ENCODE results near the gene TPT1.
"Not testable (repeated sequence)": the region's sequence is repeated elsewhere in the genome, so short reads cannot be mapped to it uniquely, and the experiment has no call there.

TPT1 gene

DNA sequence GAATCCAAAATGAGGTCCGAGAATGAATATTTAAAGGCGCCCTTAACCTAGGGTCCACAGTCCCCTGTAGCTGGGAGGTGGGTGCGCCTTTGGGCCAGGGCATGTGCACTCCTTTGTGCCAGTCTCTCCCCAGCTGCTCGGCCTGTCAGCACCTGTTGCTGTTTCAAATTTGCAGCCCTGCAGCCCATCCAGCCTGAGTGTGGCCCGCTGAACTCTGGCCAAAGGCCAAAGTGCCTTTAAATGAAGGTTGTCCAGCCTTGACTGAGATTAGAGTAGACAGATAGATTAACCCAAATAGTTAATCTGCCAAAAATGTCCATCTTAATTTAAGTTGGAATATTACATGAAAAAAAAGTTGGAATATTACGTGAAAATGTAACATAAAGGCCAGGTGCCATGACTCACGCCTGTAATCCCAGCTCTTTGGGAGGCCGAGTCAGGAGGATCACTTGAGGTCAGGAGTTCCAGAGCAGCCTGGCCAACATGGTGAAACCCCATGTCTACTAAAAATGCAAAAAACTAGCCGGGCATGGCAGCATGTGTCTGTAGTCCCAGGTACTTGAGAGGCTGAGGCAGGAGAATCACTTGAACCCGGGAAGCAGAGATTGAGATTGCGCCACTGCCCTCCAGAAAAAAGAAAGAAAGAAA is 25.3 kb downstream of the TPT1 start:
- no peak for DNase-seq
- in situ Hi-C loops (cut with HindIII; ENCODE audit: low pct_ligation_motif_present, low pct_unique_long_range_greater_than_20kb, low sequenced_read_pairs) = no loop called here

GRCh38 chr13:45314822-45315221 is 26.2 kb downstream of the TPT1 start:
- in situ Hi-C loops (cut with HindIII; ENCODE audit: low pct_ligation_motif_present, low pct_unique_long_range_greater_than_20kb, low sequenced_read_pairs) = no loop called here

DNA sequence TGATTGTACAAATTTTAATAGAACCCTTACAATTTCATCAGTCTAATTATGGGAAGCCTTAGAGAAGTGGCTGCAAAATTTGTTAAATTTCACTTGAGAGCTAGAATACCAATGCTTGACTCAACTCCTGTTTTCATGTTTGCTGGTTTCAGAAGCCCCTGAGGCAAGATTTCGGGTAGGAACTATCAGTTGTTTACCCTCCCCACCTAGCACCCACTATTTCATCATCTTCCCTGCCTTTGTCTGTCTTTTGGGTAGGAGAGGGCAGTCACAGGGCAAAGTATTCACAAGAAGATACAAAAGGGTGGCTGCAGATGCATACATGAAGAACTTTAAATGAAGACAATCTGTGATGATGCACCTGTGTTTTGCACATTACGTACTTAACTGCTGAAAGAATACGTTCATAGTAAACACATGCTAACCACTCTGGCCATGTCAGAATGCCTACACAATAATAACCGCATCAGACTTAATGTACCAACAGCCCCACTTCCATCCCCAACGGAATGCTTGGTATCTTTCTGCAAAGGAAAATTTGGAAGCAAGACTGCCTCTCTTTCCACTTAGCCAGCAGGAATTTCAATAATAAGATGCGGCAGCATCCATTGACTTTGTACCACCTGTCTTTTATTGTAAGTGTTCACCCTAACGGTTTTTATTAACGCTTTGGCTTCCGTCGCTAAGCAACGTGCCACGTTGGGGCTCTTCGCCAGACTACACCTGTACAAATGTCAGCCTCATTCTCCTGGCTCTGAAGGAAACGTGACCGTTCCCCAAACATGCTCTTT is 30.4 kb downstream of the TPT1 start:
- no peak for DNase-seq
- in situ Hi-C loops (cut with HindIII; ENCODE audit: low pct_ligation_motif_present, low pct_unique_long_range_greater_than_20kb, low sequenced_read_pairs) = no loop called here

More at GRCh38 chr13:45314822-45315221, 26.2 kb downstream of the TPT1 start:
- DNase-seq = no peak

DNA sequence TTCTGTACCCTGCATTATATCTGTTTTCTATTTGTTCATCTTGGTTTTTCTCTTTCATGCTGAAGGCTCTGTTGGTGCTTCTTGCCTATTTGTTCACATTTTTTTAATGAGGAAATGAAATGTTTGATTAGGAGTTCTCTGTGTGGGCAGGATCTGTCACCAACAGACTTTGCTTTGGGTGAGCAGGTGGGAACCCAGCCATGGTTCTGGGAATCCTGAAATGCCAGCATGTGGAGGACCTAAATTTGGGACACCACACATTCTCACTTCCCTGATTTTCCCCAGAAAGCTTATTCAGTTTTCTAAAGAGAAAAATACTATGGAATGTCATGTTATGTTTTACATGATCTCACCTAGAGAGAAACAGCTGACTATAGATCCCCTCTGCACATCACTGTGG is 34.0 kb downstream of the TPT1 start:
- no peak for DNase-seq
- in situ Hi-C loops (cut with HindIII; ENCODE audit: low pct_ligation_motif_present, low pct_unique_long_range_greater_than_20kb, low sequenced_read_pairs) = no loop called here

DNA sequence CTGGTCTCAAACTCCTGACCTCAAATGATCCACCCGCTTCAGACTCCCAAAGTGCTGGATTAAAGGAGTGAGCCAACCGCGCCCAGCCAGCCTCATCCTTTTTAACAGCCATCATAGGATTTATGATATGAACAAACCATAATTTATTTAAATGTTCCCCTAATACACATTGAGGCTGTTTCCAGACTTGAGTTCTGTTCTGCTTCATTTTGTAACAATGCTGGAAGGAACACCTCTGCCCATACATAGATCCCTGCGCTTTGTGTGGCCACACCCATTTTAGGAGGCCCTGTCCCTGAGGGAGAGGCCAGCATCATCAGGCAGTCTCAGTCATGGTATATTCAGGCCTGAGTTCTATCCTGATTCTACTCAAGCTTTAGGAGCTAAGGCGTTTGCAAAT is 35.9 kb downstream of the TPT1 start:
- in situ Hi-C loops (cut with HindIII; ENCODE audit: low pct_ligation_motif_present, low pct_unique_long_range_greater_than_20kb, low sequenced_read_pairs) = no loop called here
- DNase-seq = no peak

- in situ Hi-C loops (cut with HindIII; ENCODE audit: low pct_ligation_motif_present, low pct_unique_long_range_greater_than_20kb, low sequenced_read_pairs) = no loop called here
- no peak for DNase-seq
These were observed 37.1 kb downstream of the TPT1 start for GRCh38 chr13:45303866-45304265.

GRCh38 chr13:45303026-45303425 is 38.0 kb downstream of the TPT1 start:
- in situ Hi-C loops (cut with HindIII; ENCODE audit: low pct_ligation_motif_present, low pct_unique_long_range_greater_than_20kb, low sequenced_read_pairs) = no loop called here

GRCh38 chr13:45302507-45302906 is 38.5 kb downstream of the TPT1 start:
- in situ Hi-C loops (cut with HindIII; ENCODE audit: low pct_ligation_motif_present, low pct_unique_long_range_greater_than_20kb, low sequenced_read_pairs) = no loop called here
- no peak for DNase-seq

More at GRCh38 chr13:45303026-45303425, 38.0 kb downstream of the TPT1 start:
- no peak for DNase-seq

DNA sequence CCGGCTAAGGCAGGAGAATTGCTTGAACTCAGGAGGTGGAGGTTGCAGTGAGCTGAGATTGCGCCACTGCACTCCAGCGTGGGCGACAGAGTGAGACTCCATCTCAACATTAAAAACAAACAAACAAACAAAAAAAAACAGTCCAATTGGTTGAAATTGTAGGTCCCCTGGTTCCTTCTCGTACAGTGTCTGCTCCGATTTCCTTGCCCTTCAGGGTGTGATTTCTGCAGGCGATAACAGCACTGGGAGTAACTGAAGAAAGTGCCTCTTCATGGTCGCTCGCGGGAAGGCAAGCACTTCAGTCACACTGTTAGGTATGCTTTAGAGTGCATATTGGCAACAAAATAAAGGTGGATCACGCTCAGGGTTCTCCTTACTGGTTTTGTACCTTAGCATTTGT is 39.7 kb downstream of the TPT1 start:
- no peak for DNase-seq
- in situ Hi-C loops (cut with HindIII; ENCODE audit: low pct_ligation_motif_present, low pct_unique_long_range_greater_than_20kb, low sequenced_read_pairs) = no loop called here

DNA sequence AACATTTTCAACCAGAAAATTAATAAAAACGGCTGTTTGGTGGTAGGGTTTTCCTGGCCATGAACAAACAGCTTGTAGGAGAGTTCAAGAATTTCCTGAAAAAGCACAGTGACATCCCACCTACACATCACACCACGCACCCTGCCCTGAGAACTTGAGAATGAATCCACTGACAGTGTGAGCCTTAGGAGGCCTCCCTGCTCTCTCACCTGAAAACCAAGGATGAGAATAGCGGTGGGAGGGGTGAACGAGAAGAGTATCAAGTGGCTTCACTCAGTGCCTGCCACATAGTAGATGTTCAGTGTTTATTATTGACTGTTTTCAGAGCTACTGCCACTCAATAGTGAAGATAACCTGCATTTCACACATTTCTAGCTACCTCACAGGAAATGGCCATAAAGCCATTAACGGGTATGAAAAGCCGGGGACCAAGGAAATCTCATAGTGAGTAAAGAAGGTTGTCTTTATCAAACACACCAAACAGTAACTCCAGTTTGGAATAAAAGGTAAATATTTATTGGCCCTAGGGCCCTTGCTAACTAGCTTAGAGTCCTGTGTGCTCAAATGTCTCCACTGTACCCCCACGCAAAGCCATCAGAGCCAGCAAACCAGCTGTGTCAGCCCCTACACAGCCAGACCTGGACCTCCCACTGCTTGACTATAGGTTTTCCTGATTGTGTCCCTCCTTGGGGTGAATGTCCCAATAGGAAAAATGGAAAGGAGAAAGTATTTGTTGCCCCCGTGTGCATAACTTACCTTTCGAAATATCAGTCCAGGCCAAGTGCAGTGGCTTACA is 40.6 kb downstream of the TPT1 start:
- in situ Hi-C loops (cut with HindIII; ENCODE audit: low pct_ligation_motif_present, low pct_unique_long_range_greater_than_20kb, low sequenced_read_pairs) = no loop called here
- DNase-seq = no peak

DNA sequence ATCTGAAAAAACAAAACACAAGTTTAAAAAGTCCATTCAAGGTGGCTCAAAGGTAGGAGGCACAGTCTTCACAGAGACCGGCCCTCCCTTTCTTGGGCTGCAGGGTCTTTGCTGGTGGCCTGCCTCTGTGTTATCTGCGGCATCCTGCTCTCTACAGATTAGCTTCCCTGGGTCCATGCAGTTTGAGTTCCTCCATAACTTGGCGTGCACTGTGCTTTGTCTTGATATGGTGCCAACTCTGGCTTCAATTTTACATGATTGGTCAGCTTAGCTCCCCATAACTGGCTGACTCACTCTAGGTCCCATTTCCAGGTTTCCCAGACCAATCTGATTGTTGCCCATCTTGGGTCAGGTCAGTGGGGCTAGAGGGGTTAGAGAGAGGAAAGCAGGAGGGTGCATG is 41.8 kb downstream of the TPT1 start:
- no peak for DNase-seq
- in situ Hi-C loops (cut with HindIII; ENCODE audit: low pct_ligation_motif_present, low pct_unique_long_range_greater_than_20kb, low sequenced_read_pairs) = no loop called here

GRCh38 chr13:45298550-45298949 is 42.4 kb downstream of the TPT1 start:
- DNase-seq; in situ Hi-C loops (cut with HindIII; ENCODE audit: low pct_ligation_motif_present, low pct_unique_long_range_greater_than_20kb, low sequenced_read_pairs): not testable (repeated sequence)

DNA sequence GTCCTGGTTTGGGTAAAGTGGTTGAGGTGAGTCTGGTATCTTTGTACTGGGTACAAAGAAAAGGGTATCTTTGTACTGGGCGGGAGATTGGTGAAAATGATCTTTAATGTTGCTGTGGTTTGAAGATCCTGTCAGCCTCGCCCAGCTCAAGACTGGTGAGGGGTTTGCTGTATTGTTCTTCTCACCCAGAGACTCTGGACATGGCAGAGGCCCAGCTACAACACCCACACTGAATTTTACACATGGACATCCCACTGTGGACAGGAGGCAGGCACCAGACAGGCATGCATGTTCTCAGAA is 42.8 kb downstream of the TPT1 start:
- in situ Hi-C loops (cut with HindIII; ENCODE audit: low pct_ligation_motif_present, low pct_unique_long_range_greater_than_20kb, low sequenced_read_pairs) = no loop called here

GRCh38 chr13:45297456-45298205 is 43.4 kb downstream of the TPT1 start:
- in situ Hi-C loops (cut with HindIII; ENCODE audit: low pct_ligation_motif_present, low pct_unique_long_range_greater_than_20kb, low sequenced_read_pairs) = no loop called here

More for the DNA sequence above, 42.8 kb downstream of the TPT1 start:
- DNase-seq = no peak

GRCh38 chr13:45296259-45296658 is 44.7 kb downstream of the TPT1 start:
- no peak for DNase-seq
- in situ Hi-C loops (cut with HindIII; ENCODE audit: low pct_ligation_motif_present, low pct_unique_long_range_greater_than_20kb, low sequenced_read_pairs) = no loop called here

More at GRCh38 chr13:45297456-45298205, 43.4 kb downstream of the TPT1 start:
- no peak for DNase-seq

- no peak for DNase-seq
- in situ Hi-C loops (cut with HindIII; ENCODE audit: low pct_ligation_motif_present, low pct_unique_long_range_greater_than_20kb, low sequenced_read_pairs) = no loop called here
These were observed 45.4 kb downstream of the TPT1 start for GRCh38 chr13:45295536-45295935.

DNA sequence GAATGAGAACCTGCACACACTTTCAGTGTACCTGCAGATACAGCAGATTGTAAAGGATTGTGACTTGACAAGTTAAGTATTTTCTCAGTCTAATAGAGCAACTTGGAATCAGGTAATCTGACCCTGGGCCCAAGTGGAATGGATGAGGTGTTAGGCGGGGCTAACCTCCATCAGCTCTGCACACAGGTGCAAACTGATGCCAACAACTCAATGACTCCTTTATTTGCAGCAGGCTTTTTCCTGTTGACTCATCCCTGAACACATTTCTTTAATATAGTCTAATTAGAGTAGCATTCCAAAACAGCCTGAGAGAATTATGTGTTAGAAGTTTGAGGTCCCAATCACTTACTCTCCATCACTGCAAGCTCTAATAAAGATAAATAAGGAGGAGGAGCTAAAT is 48.8 kb downstream of the TPT1 start:
- no peak for DNase-seq

DNA sequence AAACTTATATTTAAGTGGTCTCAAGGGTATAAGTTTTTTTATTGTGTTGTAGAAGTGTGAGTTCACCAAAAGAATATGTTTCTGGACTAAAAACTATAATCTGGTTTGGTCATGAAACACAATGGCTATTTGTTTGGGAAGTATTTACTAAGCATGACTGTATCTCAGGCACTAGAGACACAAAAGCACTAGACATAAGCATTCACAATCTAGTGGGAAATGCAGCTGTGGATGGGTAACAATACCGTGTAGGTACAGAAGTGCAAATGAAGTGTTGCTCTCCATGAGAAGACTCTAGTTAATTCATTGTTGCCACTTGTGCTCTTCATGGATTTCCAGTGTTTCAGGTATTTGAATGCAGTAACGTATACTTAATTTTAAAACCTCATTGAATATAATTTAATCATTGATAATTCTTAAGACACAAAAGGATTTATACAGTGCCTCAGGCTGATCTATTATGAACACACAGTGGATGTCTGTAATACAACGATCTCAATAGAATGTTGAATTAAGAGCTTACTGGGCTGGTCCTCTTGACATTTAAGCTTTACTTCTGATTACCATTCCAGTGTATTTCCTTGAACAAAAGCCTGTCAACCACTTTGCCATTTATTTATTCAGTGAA is 50.9 kb downstream of the TPT1 start:
- DNase-seq = no peak
- in situ Hi-C loops (cut with HindIII; ENCODE audit: low pct_ligation_motif_present, low pct_unique_long_range_greater_than_20kb, low sequenced_read_pairs) = no loop called here

More for the DNA sequence above, 48.8 kb downstream of the TPT1 start:
- in situ Hi-C loops (cut with HindIII; ENCODE audit: low pct_ligation_motif_present, low pct_unique_long_range_greater_than_20kb, low sequenced_read_pairs) = no loop called here
